ENCODE measurements around the gene RALA. TPM values are rescaled to one million over a fixed set of nuclear protein-coding genes. Genes with fewer than 3 reads are reported as not detected.

Gene RALA
- total RNA-seq, 3 donors from 2014 or later = 16.7 to 25.0 (median 18.7) TPM

GRCh38 chr7:39753823-39754325 lies 130.5 kb downstream of the RALA start:
- H3K27ac ChIP-seq = peak overlapping the region; percentile 58 to 80
- no peaks in the 10 kb centered on the region for H3K27me3 ChIP-seq
- no peaks in the 10 kb centered on the region for H3K36me3 ChIP-seq
- intact Hi-C loops (cut with DNase I; ENCODE audit: low total_unique reads) = no loop called here
- no peaks in the 10 kb centered on the region for H3K9me3 ChIP-seq
- H3K4me1 ChIP-seq = peaks cover 0 to 5% of the 10 kb centered on the region in 2 donors
- DNase-seq (ENCODE audit: low spot score in 2 of 2) = no peak
- peak overlapping the region in 2 of 3 donors; percentile 36 to 54 for H3K4me3 ChIP-seq
- TF ChIP-seq POLR2AphosphoS5 (IDR thresholded peaks at IDR 0.05) = no peak

DNA sequence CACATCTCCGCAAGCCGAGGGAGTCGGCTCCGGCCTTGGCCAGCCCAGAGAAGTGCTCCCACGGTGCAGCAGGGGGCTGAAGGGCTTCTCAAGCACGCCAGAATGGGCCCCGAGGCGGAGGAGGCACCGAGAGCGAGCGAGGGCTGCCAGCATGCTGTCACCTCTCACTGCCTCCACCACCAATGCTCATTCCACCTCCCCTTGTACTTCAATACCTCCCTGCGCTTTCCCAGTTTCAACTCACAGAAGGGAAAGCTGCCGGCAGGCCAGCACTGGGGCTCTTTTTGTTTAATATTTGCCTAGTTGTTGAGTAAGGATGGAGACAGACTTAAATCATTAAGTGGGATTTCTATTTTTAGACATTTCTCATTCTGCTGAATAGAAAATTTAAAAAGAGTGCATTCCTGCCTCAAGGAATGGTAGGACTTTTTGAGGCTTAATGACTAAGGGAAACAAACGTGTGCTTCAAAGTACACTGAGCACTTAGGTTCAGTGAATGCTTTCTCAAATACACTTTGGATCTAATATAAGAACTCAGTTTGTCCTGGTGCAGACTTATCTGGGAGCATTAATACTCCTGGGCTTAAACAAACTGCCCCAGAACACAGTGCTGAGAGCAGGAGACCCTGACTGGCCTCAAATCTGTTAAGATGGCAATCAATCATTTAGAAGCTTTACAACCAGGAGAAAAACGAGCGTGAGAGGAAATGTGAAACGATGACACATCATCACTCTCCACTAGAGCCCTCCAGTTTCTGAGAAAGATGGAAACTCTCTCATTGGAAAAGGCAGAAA lies 131.2 kb downstream of the RALA start:
- H3K36me3 ChIP-seq = no peaks in the 10 kb centered on the region
- peak overlapping the region; percentile 58 to 80 for H3K27ac ChIP-seq
- TF ChIP-seq POLR2AphosphoS5 (IDR thresholded peaks at IDR 0.05) = no peak
- no peak for TF ChIP-seq CTCF (IDR thresholded peaks at IDR 0.05)
- no peak for TF ChIP-seq POLR2A (IDR thresholded peaks at IDR 0.05)
- peak overlapping the region in 2 of 3 donors; percentile 36 to 54 for H3K4me3 ChIP-seq
- H3K27me3 ChIP-seq = no peaks in the 10 kb centered on the region
- intact Hi-C loops (cut with DNase I; ENCODE audit: low total_unique reads) = no loop called here
- no peaks in the 10 kb centered on the region for H3K9me3 ChIP-seq
- peaks cover 0 to 5% of the 10 kb centered on the region in 2 donors for H3K4me1 ChIP-seq
- no peak for DNase-seq (ENCODE audit: low spot score in 2 of 2)

DNA sequence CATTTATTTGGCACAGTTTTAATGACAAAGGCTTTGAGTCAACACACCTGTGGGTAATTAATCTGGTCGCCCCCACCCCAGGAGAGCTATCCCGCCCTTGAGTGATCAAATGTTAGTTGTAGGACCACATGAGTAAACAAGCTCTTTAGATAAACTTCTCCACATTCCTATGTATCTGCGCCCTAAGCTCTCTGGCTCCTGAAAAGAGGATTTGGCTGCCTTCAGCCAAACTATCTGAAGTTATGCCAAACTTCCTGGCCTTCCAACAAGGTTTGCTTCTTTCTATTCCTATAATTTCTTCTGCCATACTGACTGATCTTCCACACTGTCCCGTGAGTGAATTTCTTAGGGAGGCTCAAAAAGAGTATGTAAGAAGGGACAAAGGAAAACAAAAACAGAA lies 134.2 kb downstream of the RALA start:
- intact Hi-C loops (cut with DNase I; ENCODE audit: low total_unique reads) = no loop called here
- no peak overlapping the region for H3K4me3 ChIP-seq
- no peaks in the 10 kb centered on the region for H3K36me3 ChIP-seq
- H3K27me3 ChIP-seq = no peaks in the 10 kb centered on the region
- H3K9me3 ChIP-seq = no peaks in the 10 kb centered on the region
- no peak for DNase-seq (ENCODE audit: low spot score in 2 of 2)
- peak overlapping the region; percentile 71 to 79 for H3K27ac ChIP-seq
- TF ChIP-seq POLR2AphosphoS5 (IDR thresholded peaks at IDR 0.05) (no peak), POLR2A (IDR thresholded peaks at IDR 0.05) (no peak), CTCF (IDR thresholded peaks at IDR 0.05) (no peak)
- H3K4me1 ChIP-seq = peaks cover 0 to 5% of the 10 kb centered on the region in 2 donors

Other genes with a start within 250 kb of the RALA start
- gene YAE1, start 57.2 kb upstream of the RALA start, total RNA-seq = 10 to 100 TPM; 14.4 to 34.7 (median 24.6) TPM